ENCODE measurements around the gene CD320. TPM values are rescaled to one million over a fixed set of nuclear protein-coding genes. Genes with fewer than 3 reads are reported as not detected.
"Not testable (repeated sequence)": the region's sequence is repeated elsewhere in the genome, so short reads cannot be mapped to it uniquely, and the experiment has no call there.

The CD320 gene
- total and polyA plus RNA-seq, 7 experiments from 2014 or later, result 20.5 to 52.0 (median 31.3) TPM

- H3K27ac ChIP-seq (ENCODE audit: low read depth, low read length); H3K36me3 Mint-ChIP-seq; H3K4me3 Mint-ChIP-seq; POLR2A ChIA-PET; H3K4me1 ChIP-seq (ENCODE audit: control insufficient read depth in 2 of 2, insufficient read depth in 2 of 2, low read length in 2 of 2); H3K4me3 ChIP-seq (ENCODE audit: low read length); H3K9me3 Mint-ChIP-seq; H3K9me3 ChIP-seq (ENCODE audit: control insufficient read depth in 2 of 3, low read length in 3 of 3); DNase-seq; CTCF ChIA-PET; H3K36me3 ChIP-seq (ENCODE audit: control insufficient read depth in 2 of 3, insufficient read depth in 3 of 3, low read length in 3 of 3); ATAC-seq; H3K27me3 ChIP-seq (ENCODE audit: control insufficient read depth in 2 of 2, insufficient read depth in 2 of 2, low read length in 2 of 2): not testable (repeated sequence)
- Mint-ChIP-seq H3K27ac (peak overlapping the region in 1 of 9 donors; percentile 67), H3K27me3 (peaks cover 4 to 38% (median 20%) of the 10 kb centered on the region in 5 donors), H3K4me1 (peaks cover 0 to 10% (median 3%) of the 10 kb centered on the region in 7 donors)
- intact Hi-C loops (cut with micrococcal nuclease), result loop anchor here (5.0 to 10.0 kb wide), 2 partner anchors 135 to 158 kb away; no protein-coding TSS in a partner anchor
Observed at GRCh38 chr19:8349629-8350372, 41.6 kb upstream of the CD320 start.

GRCh38 chr19:8343483-8343844, 35.3 kb upstream of the CD320 start:
- Histone ChIP-seq H3K27ac (ENCODE audit: low read depth, low read length) (no peak overlapping the region), H3K4me1 (ENCODE audit: control insufficient read depth in 2 of 2, insufficient read depth in 2 of 2, low read length in 2 of 2) (no peaks in the 10 kb centered on the region), H3K4me3 (ENCODE audit: low read length) (peak overlapping the region; percentile 64), H3K36me3 (ENCODE audit: control insufficient read depth in 2 of 3, insufficient read depth in 3 of 3, low read length in 3 of 3) (no peaks in the 10 kb centered on the region), H3K9me3 (ENCODE audit: control insufficient read depth in 2 of 3, low read length in 3 of 3) (no peaks in the 10 kb centered on the region), H3K27me3 (ENCODE audit: control insufficient read depth in 2 of 2, insufficient read depth in 2 of 2, low read length in 2 of 2) (no peaks in the 10 kb centered on the region)
- H3K9me3 Mint-ChIP-seq, result no peaks in the 10 kb centered on the region
- no peak for ATAC-seq
- POLR2A ChIA-PET, result interaction anchor here (0.5 to 4.0 kb wide), 3 partner anchors 21 to 1990 kb away, joined by 3 to 15 read pairs (median 3); partner anchors contain the start of genes NDUFA7 and RPS28
- H3K27ac Mint-ChIP-seq, result peak overlapping the region in 2 of 9 donors; percentile 67 to 84
- peaks cover 0 to 13% (median 6%) of the 10 kb centered on the region in 7 donors for H3K4me1 Mint-ChIP-seq
- intact Hi-C loops (cut with micrococcal nuclease), result loop anchor here (1.0 to 5.0 kb wide), 5 partner anchors 22 to 249 kb away; partner anchors contain the start of genes RAB11B (in 2 of the 2), MARCHF2 (in 1 of the 2), NDUFA7 (in 1 of the 2) and RPS28 (in 1 of the 2)
- DNase-seq, result no peak
- CTCF ChIA-PET, result no interaction called here
- H3K36me3 Mint-ChIP-seq, result no peaks in the 10 kb centered on the region
- H3K4me3 Mint-ChIP-seq, result peak overlapping the region; percentile 64 to 88 (median 82)
- peaks cover 0 to 41% (median 4%) of the 10 kb centered on the region in 5 donors for H3K27me3 Mint-ChIP-seq

DNA sequence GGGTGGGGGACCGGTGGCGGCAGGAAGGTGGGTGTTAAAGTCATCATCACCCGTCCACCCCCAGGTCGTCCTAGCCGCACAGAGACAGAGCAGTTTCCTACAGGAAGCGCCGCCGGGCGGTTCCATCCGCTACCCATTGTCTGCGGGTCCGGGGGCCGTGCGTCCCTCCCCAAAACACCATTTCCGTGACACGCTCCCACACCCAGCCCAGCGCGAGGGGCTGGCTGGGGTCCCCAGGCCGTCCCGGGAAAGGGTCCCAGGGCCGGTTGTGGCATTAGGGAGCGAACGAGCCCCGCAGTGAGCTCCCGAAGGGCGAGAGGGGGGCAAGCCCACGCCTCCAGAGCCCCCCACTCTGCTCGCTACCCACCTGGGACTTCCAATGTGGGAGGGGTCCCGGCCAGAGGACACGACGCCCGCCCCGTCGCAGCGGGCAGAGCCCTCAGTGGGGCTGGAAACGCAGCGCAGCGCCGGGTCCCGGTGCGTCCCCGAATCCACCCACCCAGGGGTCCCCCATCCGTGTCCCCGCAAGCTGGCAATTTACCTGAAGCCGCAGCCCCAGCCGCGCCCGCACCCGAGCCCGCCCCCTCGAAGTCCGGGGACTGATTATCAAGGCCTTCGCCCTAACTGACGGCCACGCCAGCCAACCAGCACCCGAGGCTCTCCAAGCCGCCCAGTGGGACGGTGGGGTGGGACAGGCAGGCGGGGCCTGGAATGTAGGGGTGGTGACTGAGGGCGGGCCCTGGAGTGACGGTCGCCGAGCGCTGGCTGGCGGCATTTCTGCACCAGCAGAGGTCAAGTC, 34.7 kb upstream of the CD320 start, which contains the start of gene KANK3:
KANK3 (minus strand) TSS at position 579 of the 799 bp plus-strand sequence. CDS start 5,434 bp downstream, outside the sequence.
- DNase-seq (peak; percentile 74 to 90 (median 86)), ATAC-seq (peak; percentile 100)
- no peaks in the 10 kb centered on the region for H3K9me3 ChIP-seq (ENCODE audit: control insufficient read depth in 2 of 3, low read length in 3 of 3)
- Mint-ChIP-seq H3K27me3 (peaks cover 5 to 46% (median 5%) of the 10 kb centered on the region in 5 donors), H3K36me3 (no peaks in the 10 kb centered on the region), H3K27ac (peak within 1 kb of the TSS in 5 of 9 donors; percentile 8 to 84 (median 67)), H3K4me1 (peaks cover 0 to 13% (median 6%) of the 10 kb centered on the region in 7 donors), H3K4me3 (peak within 1 kb of the TSS; percentile 64 to 88 (median 82)), H3K9me3 (no peaks in the 10 kb centered on the region)
- peak within 1 kb of the TSS; percentile 64 for H3K4me3 ChIP-seq (ENCODE audit: low read length)
- intact Hi-C loops (cut with micrococcal nuclease), result loop anchor here (1.0 to 5.0 kb wide), 5 partner anchors 22 to 249 kb away; partner anchors contain the start of genes RAB11B (in 2 of the 2), MARCHF2 (in 1 of the 2), NDUFA7 (in 1 of the 2) and RPS28 (in 1 of the 2)
- ChIA-PET POLR2A (interaction anchor here (0.5 to 4.0 kb wide), 3 partner anchors 20 to 1991 kb away, joined by 3 to 15 read pairs (median 3); partner anchors contain the start of genes NDUFA7 and RPS28), CTCF (no interaction called here)
- H3K36me3 ChIP-seq (ENCODE audit: control insufficient read depth in 2 of 3, insufficient read depth in 3 of 3, low read length in 3 of 3), result no peaks in the 10 kb centered on the region
- no peaks in the 10 kb centered on the region for H3K4me1 ChIP-seq (ENCODE audit: control insufficient read depth in 2 of 2, insufficient read depth in 2 of 2, low read length in 2 of 2)
- H3K27me3 ChIP-seq (ENCODE audit: control insufficient read depth in 2 of 2, insufficient read depth in 2 of 2, low read length in 2 of 2), result no peaks in the 10 kb centered on the region
- H3K27ac ChIP-seq (ENCODE audit: low read depth, low read length), result peak within 1 kb of the TSS; percentile 56

DNA sequence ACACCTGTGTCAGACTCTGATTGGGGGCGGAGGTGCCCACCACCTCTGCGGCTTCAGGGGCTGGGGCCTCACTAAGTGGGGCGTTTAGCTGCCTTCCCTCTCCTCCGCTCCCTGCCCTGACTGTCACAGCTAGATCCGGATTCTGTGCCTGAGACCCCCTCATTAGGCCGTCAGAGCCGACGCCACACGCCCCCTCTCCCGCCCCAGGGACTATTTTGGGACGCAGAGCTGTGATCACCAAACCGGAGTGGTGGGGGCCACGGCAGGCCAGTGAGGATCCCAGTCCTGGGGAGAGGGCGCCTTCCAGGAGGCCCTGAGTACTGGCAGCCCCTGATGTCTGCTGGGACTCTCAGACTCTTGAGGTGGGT, 34.1 kb upstream of the CD320 start:
- H3K27ac ChIP-seq (ENCODE audit: low read depth, low read length), result no peak overlapping the region
- peak overlapping the region in 9 of 10 donors; percentile 20 to 88 (median 64) for H3K4me3 Mint-ChIP-seq
- peaks cover 0 to 13% (median 6%) of the 10 kb centered on the region in 7 donors for H3K4me1 Mint-ChIP-seq
- no peaks in the 10 kb centered on the region for H3K9me3 Mint-ChIP-seq
- ChIA-PET POLR2A (interaction anchor here (4.0 kb wide), 1 partner anchor 20 kb away, joined by 15 read pairs; the partner anchor contains the start of genes NDUFA7 and RPS28), CTCF (interaction anchor here (1.0 kb wide), 1 partner anchor 12 kb away, joined by 4 read pairs; no protein-coding TSS in a partner anchor)
- DNase-seq (no peak), ATAC-seq (no peak)
- H3K4me3 ChIP-seq (ENCODE audit: low read length), result no peak overlapping the region
- intact Hi-C loops (cut with micrococcal nuclease), result loop anchor here (2.0 to 5.0 kb wide), 4 partner anchors 49 to 250 kb away; partner anchors contain the start of genes RAB11B (in 2 of the 2) and MARCHF2 (in 1 of the 2)
- H3K36me3 ChIP-seq (ENCODE audit: control insufficient read depth in 2 of 3, insufficient read depth in 3 of 3, low read length in 3 of 3), result no peaks in the 10 kb centered on the region
- no peaks in the 10 kb centered on the region for H3K36me3 Mint-ChIP-seq
- H3K9me3 ChIP-seq (ENCODE audit: control insufficient read depth in 2 of 3, low read length in 3 of 3), result no peaks in the 10 kb centered on the region
- peak overlapping the region in 1 of 9 donors; percentile 8 for H3K27ac Mint-ChIP-seq
- H3K27me3 ChIP-seq (ENCODE audit: control insufficient read depth in 2 of 2, insufficient read depth in 2 of 2, low read length in 2 of 2), result no peaks in the 10 kb centered on the region
- H3K4me1 ChIP-seq (ENCODE audit: control insufficient read depth in 2 of 2, insufficient read depth in 2 of 2, low read length in 2 of 2), result no peaks in the 10 kb centered on the region
- H3K27me3 Mint-ChIP-seq, result peaks cover 9 to 48% (median 11%) of the 10 kb centered on the region in 5 donors

DNA sequence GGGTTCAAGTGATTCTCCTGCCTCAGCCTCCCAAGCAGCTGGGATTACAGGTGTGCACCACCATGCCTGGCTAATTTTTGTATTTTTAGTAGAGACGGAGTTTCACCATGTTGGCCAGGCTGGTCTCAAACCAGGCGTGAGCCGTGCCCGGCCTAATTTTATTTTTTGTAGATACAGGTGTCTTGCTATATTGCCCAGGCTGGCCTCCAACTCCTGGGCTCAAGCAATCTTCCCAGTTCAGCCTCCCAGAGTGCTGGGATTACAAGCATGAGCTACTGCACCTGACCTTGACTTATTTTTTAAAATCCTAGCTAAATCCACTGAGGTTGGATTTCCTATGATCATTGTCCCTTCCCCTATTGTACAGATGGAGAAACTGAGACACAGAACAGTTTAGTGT, 33.3 kb upstream of the CD320 start:
- peaks cover 9 to 54% (median 14%) of the 10 kb centered on the region in 5 donors for H3K27me3 Mint-ChIP-seq
- H3K4me1 ChIP-seq (ENCODE audit: control insufficient read depth in 2 of 2, insufficient read depth in 2 of 2, low read length in 2 of 2); DNase-seq; ATAC-seq; H3K9me3 Mint-ChIP-seq; H3K4me3 ChIP-seq (ENCODE audit: low read length); H3K36me3 Mint-ChIP-seq; H3K27ac ChIP-seq (ENCODE audit: low read depth, low read length); H3K36me3 ChIP-seq (ENCODE audit: control insufficient read depth in 2 of 3, insufficient read depth in 3 of 3, low read length in 3 of 3); H3K9me3 ChIP-seq (ENCODE audit: control insufficient read depth in 2 of 3, low read length in 3 of 3); H3K27me3 ChIP-seq (ENCODE audit: control insufficient read depth in 2 of 2, insufficient read depth in 2 of 2, low read length in 2 of 2): not testable (repeated sequence)
- intact Hi-C loops (cut with micrococcal nuclease), result loop anchor here in 1 of 2 donors (5.0 kb wide), 3 partner anchors 71 to 251 kb away; partner anchors contain the start of gene MARCHF2
- ChIA-PET POLR2A (interaction anchor here (4.0 kb wide), 1 partner anchor 19 kb away, joined by 15 read pairs; the partner anchor contains the start of genes NDUFA7 and RPS28), CTCF (interaction anchor here (1.0 to 1.1 kb wide), 2 partner anchors 12 to 72 kb away, joined by 4 read pairs; no protein-coding TSS in a partner anchor)
- peak overlapping the region in 8 of 10 donors; percentile 29 to 87 (median 54) for H3K4me3 Mint-ChIP-seq
- H3K4me1 Mint-ChIP-seq, result peaks cover 0 to 13% (median 7%) of the 10 kb centered on the region in 7 donors
- H3K27ac Mint-ChIP-seq, result peak overlapping the region in 1 of 9 donors; percentile 43
